Measurements from ENCODE around the gene REL.
"Not testable (repeated sequence)": the region's sequence is repeated elsewhere in the genome, so short reads cannot be mapped to it uniquely, and the experiment has no call there.

Gene REL

GRCh38 chr2:60891180-60891579, 9.8 kb downstream of the REL start:
- no peaks in the 10 kb centered on the region for H3K27me3 ChIP-seq (ENCODE audit: insufficient read depth, poor library complexity, severe bottlenecking)
- TF ChIP-seq, protein P1, sequence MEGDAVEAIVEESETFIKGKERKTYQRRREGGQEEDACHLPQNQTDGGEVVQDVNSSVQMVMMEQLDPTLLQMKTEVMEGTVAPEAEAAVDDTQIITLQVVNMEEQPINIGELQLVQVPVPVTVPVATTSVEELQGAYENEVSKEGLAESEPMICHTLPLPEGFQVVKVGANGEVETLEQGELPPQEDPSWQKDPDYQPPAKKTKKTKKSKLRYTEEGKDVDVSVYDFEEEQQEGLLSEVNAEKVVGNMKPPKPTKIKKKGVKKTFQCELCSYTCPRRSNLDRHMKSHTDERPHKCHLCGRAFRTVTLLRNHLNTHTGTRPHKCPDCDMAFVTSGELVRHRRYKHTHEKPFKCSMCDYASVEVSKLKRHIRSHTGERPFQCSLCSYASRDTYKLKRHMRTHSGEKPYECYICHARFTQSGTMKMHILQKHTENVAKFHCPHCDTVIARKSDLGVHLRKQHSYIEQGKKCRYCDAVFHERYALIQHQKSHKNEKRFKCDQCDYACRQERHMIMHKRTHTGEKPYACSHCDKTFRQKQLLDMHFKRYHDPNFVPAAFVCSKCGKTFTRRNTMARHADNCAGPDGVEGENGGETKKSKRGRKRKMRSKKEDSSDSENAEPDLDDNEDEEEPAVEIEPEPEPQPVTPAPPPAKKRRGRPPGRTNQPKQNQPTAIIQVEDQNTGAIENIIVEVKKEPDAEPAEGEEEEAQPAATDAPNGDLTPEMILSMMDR (IDR thresholded peaks at IDR 0.05; ENCODE audit: poor library complexity, severe bottlenecking): no peak
- ATAC-seq (ENCODE audit: low read depth) (no peak), DNase-seq (ENCODE audit: low spot score) (no peak)
- H3K4me3 ChIP-seq (ENCODE audit: severe bottlenecking): no peak overlapping the region
- no peaks in the 10 kb centered on the region for H3K9me3 ChIP-seq (ENCODE audit: severe bottlenecking)
- H3K27ac ChIP-seq (ENCODE audit: poor library complexity, severe bottlenecking): no peak overlapping the region
- peaks cover 43% of the 10 kb centered on the region for H3K36me3 ChIP-seq (ENCODE audit: low read depth)
- H3K4me1 ChIP-seq (ENCODE audit: insufficient read depth, poor library complexity, severe bottlenecking): peaks cover 12% of the 10 kb centered on the region

DNA sequence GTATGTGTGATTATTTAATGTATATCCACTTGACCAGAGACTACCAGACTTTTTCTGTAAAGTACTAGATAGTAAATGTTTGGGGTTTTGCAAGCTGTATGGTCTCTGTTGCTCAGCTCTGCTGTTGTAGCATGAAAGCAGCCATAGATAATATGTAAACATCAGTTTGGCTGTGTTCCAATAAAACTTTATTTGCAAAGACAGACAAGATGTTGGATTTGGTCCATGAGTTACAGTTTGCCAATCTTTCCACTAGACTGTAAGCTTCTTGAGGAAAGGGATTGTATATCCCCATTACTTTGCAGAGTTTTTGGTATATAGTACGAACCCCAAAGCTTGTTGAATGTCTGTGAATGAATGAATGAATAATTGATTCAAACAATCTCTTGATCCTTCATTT, 17.2 kb downstream of the REL start:
- TF ChIP-seq, protein P1 (IDR thresholded peaks at IDR 0.05; ENCODE audit: poor library complexity, severe bottlenecking): no peak
- no peaks in the 10 kb centered on the region for H3K27me3 ChIP-seq (ENCODE audit: insufficient read depth, poor library complexity, severe bottlenecking)
- no peaks in the 10 kb centered on the region for H3K9me3 ChIP-seq (ENCODE audit: severe bottlenecking)
- no peak for ATAC-seq (ENCODE audit: low read depth)
- DNase-seq (ENCODE audit: low spot score): no peak
- no peaks in the 10 kb centered on the region for H3K4me1 ChIP-seq (ENCODE audit: insufficient read depth, poor library complexity, severe bottlenecking)
- no peak overlapping the region for H3K4me3 ChIP-seq (ENCODE audit: severe bottlenecking)
- no peak overlapping the region for H3K27ac ChIP-seq (ENCODE audit: poor library complexity, severe bottlenecking)
- H3K36me3 ChIP-seq (ENCODE audit: low read depth): peaks cover 50% of the 10 kb centered on the region

GRCh38 chr2:60899230-60899891, 18.0 kb downstream of the REL start:
- no peak overlapping the region for H3K27ac ChIP-seq (ENCODE audit: poor library complexity, severe bottlenecking)
- DNase-seq (ENCODE audit: low spot score): no peak

DNA sequence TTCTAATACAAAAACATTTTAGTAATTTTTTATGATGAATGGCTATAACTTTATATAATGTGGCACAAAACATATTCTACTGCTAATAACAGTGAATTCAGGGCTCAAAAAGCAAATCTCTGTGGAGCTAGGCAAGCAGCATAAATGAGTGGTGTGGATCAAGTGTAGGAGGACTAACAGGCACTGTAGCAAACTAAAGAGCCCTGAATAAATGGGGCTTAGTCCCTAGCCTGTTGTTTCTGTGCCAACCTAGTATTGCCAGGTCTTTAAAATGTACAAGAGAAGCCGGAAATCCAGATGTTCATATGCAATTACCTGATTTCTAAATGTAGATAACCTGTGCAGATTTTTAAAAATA, 18.5 kb downstream of the REL start:
- Histone ChIP-seq H3K27ac (ENCODE audit: poor library complexity, severe bottlenecking) (no peak overlapping the region), H3K9me3 (ENCODE audit: severe bottlenecking) (no peaks in the 10 kb centered on the region), H3K27me3 (ENCODE audit: insufficient read depth, poor library complexity, severe bottlenecking) (no peaks in the 10 kb centered on the region), H3K4me1 (ENCODE audit: insufficient read depth, poor library complexity, severe bottlenecking) (no peaks in the 10 kb centered on the region), H3K4me3 (ENCODE audit: severe bottlenecking) (no peak overlapping the region), H3K36me3 (ENCODE audit: low read depth) (peaks cover 44% of the 10 kb centered on the region)
- TF ChIP-seq, protein P1 (IDR thresholded peaks at IDR 0.05; ENCODE audit: poor library complexity, severe bottlenecking): no peak
- ATAC-seq (ENCODE audit: low read depth) (no peak), DNase-seq (ENCODE audit: low spot score) (no peak)

More at GRCh38 chr2:60899230-60899891, 18.0 kb downstream of the REL start:
- H3K4me3 ChIP-seq (ENCODE audit: severe bottlenecking): no peak overlapping the region
- H3K4me1 ChIP-seq (ENCODE audit: insufficient read depth, poor library complexity, severe bottlenecking): no peaks in the 10 kb centered on the region
- H3K27me3 ChIP-seq (ENCODE audit: insufficient read depth, poor library complexity, severe bottlenecking): no peaks in the 10 kb centered on the region
- ATAC-seq (ENCODE audit: low read depth): no peak
- H3K36me3 ChIP-seq (ENCODE audit: low read depth): peaks cover 47% of the 10 kb centered on the region
- TF ChIP-seq, protein P1 (IDR thresholded peaks at IDR 0.05; ENCODE audit: poor library complexity, severe bottlenecking): no peak
- no peaks in the 10 kb centered on the region for H3K9me3 ChIP-seq (ENCODE audit: severe bottlenecking)

DNA sequence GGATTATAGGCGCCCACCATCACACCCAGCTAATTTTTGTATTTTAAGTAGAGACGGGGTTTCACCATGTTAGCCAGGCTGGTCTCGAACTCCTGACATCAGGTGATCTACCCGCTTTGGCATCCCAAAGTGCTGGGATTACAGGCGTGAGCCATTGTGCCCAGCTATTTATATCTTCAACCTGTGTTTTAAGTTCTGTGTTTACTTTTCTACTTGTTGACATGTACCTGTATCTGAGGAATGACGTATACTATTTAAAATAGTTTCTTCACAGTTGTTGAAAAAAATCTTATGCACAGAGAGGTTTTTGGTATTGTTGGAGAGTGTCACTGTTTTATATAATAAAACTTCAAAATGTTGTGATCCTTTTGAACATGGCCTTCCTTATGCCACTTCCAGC, 19.9 kb downstream of the REL start:
- ATAC-seq (ENCODE audit: low read depth): not testable (repeated sequence)
- H3K36me3 ChIP-seq (ENCODE audit: low read depth): peaks cover 38% of the 10 kb centered on the region

DNA sequence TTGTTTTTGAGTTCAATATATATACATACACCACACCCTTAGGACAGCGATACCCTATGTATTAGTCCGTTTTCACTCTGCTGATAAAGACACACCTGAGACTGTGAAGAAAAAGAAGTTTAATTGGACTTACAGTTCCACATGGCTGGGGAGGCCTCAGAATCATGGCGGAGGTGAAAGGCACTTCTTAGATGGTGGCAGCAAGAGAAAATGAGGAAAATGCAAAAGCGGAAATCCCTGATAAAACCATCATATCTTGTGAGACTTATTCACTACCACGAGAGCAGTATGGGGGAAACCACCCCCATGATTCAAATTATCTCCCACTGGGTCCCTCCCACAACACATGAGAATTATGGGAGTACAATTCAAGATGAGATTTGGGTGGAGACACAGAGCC, 24.5 kb downstream of the REL start:
- H3K9me3 ChIP-seq (ENCODE audit: severe bottlenecking); H3K27me3 ChIP-seq (ENCODE audit: insufficient read depth, poor library complexity, severe bottlenecking); H3K4me1 ChIP-seq (ENCODE audit: insufficient read depth, poor library complexity, severe bottlenecking); DNase-seq (ENCODE audit: low spot score); H3K4me3 ChIP-seq (ENCODE audit: severe bottlenecking); H3K27ac ChIP-seq (ENCODE audit: poor library complexity, severe bottlenecking); ATAC-seq (ENCODE audit: low read depth): not testable (repeated sequence)
- peaks cover 34% of the 10 kb centered on the region for H3K36me3 ChIP-seq (ENCODE audit: low read depth)

More for the DNA sequence above, 19.9 kb downstream of the REL start:
- not testable (repeated sequence) for H3K4me1 ChIP-seq (ENCODE audit: insufficient read depth, poor library complexity, severe bottlenecking); H3K9me3 ChIP-seq (ENCODE audit: severe bottlenecking); H3K4me3 ChIP-seq (ENCODE audit: severe bottlenecking); DNase-seq (ENCODE audit: low spot score); H3K27me3 ChIP-seq (ENCODE audit: insufficient read depth, poor library complexity, severe bottlenecking); H3K27ac ChIP-seq (ENCODE audit: poor library complexity, severe bottlenecking)

All from RWPE2 (cell line).